ENCODE data around the gene L3MBTL1. TPM values are rescaled to one million over a fixed set of nuclear protein-coding genes. Genes with fewer than 3 reads are reported as not detected.

The L3MBTL1 gene
- total RNA-seq, 1 experiment from 2014 or later = 21.6 TPM

DNA sequence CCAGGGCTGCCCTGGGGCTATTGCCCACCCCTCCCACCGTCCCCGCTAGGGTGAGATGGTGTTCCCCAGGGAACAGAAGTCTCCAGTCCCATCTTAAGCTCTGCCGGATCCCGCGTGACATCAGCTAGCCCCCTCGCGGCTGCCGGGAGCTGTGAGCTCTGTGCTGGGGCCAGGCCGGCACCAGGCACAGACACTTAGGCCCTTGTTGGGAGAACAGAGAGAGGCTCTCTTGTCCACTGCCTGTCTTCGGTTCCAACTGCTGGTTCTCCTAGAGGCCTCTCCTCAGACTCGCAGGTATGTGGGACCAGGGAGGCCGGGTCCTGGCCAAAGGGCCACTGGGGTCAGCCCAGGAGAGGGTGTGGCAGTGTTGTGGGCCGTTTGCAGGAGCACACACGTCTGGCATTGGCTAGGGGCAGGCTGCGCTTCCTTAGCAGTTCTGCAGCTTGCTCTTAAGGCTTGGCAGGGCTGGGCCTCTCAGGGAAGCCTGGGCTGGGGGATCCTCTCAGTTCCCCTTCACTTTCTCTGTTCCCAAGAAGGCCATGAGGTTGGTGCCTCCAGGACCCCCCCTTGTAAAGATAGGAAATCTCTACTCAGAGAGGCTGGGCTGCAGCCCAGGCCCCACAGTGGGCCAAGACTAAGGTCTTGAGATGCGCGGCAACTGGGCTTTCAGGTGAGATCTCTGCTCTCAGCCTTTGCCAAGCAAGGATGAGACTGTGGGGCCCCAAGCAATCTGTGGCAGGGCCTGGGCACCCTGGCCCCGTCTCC is 57.7 kb downstream of the L3MBTL1 start:
- no TSS peak for BruUV-seq (replicated peaks)
- no peak for DNase-seq (ENCODE audit: low read depth, low spot score)

More for the DNA sequence above, 57.7 kb downstream of the L3MBTL1 start:
- Histone ChIP-seq H3K4me2 (ENCODE audit: low read length) (no peak overlapping the region), H3K27ac (ENCODE audit: low read depth, low read length) (no peak overlapping the region), H3K4me1 (ENCODE audit: control insufficient read depth in 1 of 2, insufficient read depth in 2 of 2, low read length in 2 of 2) (no peaks in the 10 kb centered on the region), H2AFZ (ENCODE audit: low read depth, low read length, poor library complexity, severe bottlenecking) (no peak overlapping the region), H3K36me3 (ENCODE audit: control insufficient read depth in 1 of 2, insufficient read depth in 2 of 2, low read length in 2 of 2) (no peaks in the 10 kb centered on the region), H4K20me1 (ENCODE audit: insufficient read depth) (no peaks in the 10 kb centered on the region), H3K9me2 (ENCODE audit: insufficient read depth) (no peaks in the 10 kb centered on the region), H3K79me2 (ENCODE audit: insufficient read depth, low read length) (no peaks in the 10 kb centered on the region), H3K4me3 (replicated peaks in 1 of 2; ENCODE audit: low read depth in 1 of 2, low read length in 2 of 2) (no peak overlapping the region), H3K9ac (ENCODE audit: low read length) (no peak overlapping the region), H3K9me3 (ENCODE audit: control insufficient read depth in 1 of 2, insufficient read depth in 1 of 2, low read depth in 1 of 2, low read length in 2 of 2) (no peaks in the 10 kb centered on the region), H3K27me3 (ENCODE audit: insufficient read depth, low read length) (no peaks in the 10 kb centered on the region)
- ChIA-PET CTCF (no interaction called here), RAD21 (ENCODE audit: low non-redundant PET in 1 of 2, low total read pairs in 2 of 2, uncharacterized antibody in 2 of 2, unreplicated experiment in 2 of 2) (no interaction called here), POLR2A (no interaction called here)
- ATAC-seq = no peak
- intact Hi-C loops (cut with micrococcal nuclease) = no loop called here
- TF ChIP-seq MAX (IDR thresholded peaks at IDR 0.05) (no peak), ZBTB33 (IDR thresholded peaks at IDR 0.05; ENCODE audit: extremely low read depth, insufficient replicate concordance, low read length) (no peak), EGR1 (IDR thresholded peaks at IDR 0.05; ENCODE audit: low read depth) (no peak), CBX3 (IDR thresholded peaks at IDR 0.05; ENCODE audit: low read depth) (no peak), EZH2phosphoT487 (IDR thresholded peaks at IDR 0.05; ENCODE audit: borderline replicate concordance) (no peak), JUND (IDR thresholded peaks at IDR 0.05) (no peak)

Data from HCT116 (cell line).